A673 (cell line): Measurements from ENCODE around the gene ERC1.

Experiments used
- EZH2 ChIP-seq: fragments of 200-600 bp; sonication (generic); IDR thresholded peaks from 2 replicates; pipeline ENCODE4 v1.6.1; 2017; ENCODE audit warnings: borderline replicate concordance, low read depth, mild to moderate bottlenecking, mixed read lengths, antibody characterized with exemption, low read length; ENCODE audit not compliant: poor library complexity, severe bottlenecking
- TF ChIP-seq, protein P1 (sequence below): fragments of 300-800, 200-600 bp; sonication (generic); conservative IDR thresholded peaks from 2 replicates; pipeline ENCODE4 v1.5.1; 2017; ENCODE audit warnings: low read depth, mild to moderate bottlenecking, antibody characterized with exemption, low read length, moderate library complexity, mixed read lengths

DNA sequence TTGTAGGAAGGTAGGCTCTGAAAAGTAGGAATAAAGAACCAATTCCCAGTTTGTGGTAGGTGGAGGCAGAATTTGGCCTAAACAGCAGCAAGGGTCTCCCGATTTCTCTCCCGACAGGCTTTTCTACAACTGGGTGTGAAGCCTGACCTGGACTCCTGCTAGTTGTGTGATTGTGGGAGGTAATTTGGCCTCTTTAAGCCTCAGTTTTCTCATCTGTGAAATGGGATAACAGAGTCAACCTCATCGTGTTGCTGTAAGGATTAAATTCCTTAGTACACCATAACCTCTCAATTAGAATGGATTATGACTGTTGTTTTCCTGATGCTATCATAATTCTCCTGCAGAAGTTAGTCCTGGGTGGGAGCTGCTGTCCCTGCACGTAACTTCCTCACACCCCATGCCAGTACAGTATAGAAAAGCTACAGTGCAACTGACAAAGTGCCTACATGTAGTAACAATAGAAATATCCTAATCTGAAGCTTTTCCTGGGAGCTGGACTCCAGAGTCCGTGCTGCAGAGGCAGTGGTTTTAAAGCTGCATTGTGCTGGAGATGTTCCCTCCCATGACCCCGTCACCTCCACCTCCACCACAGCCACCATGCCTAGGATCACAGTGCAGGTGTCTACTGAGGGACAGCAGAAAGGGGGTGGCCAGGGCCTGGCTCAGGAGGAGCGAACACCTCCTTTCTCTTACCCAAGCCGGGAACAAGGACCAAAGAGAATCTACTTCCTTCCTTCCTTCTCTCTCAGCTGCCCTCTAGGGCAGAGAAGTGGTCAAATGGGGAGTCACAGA, 526.9 kb downstream of the ERC1 start:
- TF ChIP-seq, protein P1, sequence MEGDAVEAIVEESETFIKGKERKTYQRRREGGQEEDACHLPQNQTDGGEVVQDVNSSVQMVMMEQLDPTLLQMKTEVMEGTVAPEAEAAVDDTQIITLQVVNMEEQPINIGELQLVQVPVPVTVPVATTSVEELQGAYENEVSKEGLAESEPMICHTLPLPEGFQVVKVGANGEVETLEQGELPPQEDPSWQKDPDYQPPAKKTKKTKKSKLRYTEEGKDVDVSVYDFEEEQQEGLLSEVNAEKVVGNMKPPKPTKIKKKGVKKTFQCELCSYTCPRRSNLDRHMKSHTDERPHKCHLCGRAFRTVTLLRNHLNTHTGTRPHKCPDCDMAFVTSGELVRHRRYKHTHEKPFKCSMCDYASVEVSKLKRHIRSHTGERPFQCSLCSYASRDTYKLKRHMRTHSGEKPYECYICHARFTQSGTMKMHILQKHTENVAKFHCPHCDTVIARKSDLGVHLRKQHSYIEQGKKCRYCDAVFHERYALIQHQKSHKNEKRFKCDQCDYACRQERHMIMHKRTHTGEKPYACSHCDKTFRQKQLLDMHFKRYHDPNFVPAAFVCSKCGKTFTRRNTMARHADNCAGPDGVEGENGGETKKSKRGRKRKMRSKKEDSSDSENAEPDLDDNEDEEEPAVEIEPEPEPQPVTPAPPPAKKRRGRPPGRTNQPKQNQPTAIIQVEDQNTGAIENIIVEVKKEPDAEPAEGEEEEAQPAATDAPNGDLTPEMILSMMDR = no peak
- TF ChIP-seq EZH2 = no peak
